Fibroblast of lung (primary cell): Measurements from ENCODE around the gene CCDC54.

Experiments used
- EZH2 ChIP-seq: IDR thresholded peaks from 2 replicates; pipeline ENCODE4 v1.5.1; 2012; ENCODE audit warnings: low read length, control low read depth, mild to moderate bottlenecking; ENCODE audit errors: missing control alignments
- TF ChIP-seq, protein P1 (sequence below), 2 donors: IDR thresholded peaks in 1 of 2; conservative IDR thresholded peaks in 1 of 2; 1 replicate in 1 of 2; 2 replicates in 1 of 2; pipeline ENCODE4 v1.5.1; 2011 to 2012; ENCODE audit warnings: low read length in 2 of 2, control low read depth in 1 of 2, inconsistent platforms in 1 of 2, low read depth in 1 of 2, mild to moderate bottlenecking in 1 of 2

DNA sequence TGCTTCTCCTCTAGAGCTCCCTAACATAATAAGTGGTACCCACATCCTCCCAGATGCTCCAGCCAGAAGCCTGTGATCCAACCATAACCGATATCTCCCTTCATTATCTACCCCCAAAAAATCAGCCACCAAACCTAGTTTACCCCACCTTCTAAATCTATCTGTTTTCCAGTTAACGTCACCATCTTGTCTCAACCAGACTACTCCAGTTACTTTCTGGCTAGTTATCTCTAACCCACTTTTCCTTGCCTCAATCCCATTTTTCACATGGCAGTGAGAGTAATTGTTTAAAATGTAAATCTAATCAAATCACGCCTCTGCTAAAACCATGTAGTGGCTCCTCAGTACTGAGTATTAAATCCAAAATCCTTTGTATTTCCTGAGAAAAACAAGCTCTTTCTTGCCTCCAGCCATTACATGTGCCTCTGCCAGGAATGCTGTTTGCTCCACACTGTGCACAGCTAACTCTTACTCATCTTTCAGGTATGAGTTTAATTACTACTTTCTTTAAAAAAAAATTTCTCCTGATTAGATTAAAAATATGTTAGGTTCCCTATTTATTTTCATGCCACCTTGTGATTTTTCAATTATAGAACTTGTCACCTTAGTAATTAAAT is 15.4 kb downstream of the CCDC54 start:
- TF ChIP-seq, protein P1, sequence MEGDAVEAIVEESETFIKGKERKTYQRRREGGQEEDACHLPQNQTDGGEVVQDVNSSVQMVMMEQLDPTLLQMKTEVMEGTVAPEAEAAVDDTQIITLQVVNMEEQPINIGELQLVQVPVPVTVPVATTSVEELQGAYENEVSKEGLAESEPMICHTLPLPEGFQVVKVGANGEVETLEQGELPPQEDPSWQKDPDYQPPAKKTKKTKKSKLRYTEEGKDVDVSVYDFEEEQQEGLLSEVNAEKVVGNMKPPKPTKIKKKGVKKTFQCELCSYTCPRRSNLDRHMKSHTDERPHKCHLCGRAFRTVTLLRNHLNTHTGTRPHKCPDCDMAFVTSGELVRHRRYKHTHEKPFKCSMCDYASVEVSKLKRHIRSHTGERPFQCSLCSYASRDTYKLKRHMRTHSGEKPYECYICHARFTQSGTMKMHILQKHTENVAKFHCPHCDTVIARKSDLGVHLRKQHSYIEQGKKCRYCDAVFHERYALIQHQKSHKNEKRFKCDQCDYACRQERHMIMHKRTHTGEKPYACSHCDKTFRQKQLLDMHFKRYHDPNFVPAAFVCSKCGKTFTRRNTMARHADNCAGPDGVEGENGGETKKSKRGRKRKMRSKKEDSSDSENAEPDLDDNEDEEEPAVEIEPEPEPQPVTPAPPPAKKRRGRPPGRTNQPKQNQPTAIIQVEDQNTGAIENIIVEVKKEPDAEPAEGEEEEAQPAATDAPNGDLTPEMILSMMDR (conservative IDR thresholded peaks at IDR 0.05 in 1 of 2, IDR thresholded peaks at IDR 0.05 in 1 of 2; ENCODE audit: low read depth in 1 of 2, low read length in 2 of 2), result no peak
- no peak for TF ChIP-seq EZH2
